GM12878 (cell line): ENCODE results near the gene TMEM174.

ENCODE experiments used
- CBFB ChIP-seq: IDR thresholded peaks from 2 replicates; pipeline ENCODE4 v1.6.1; 2016; ENCODE audit warnings: antibody characterized with exemption, low read depth
- FOXM1 ChIP-seq: IDR thresholded peaks from 2 replicates; pipeline ENCODE4 v1.6.1; 2012; ENCODE audit warnings: low read depth, mild to moderate bottlenecking, inconsistent platforms, low read length, moderate library complexity
- MYC ChIP-seq: IDR thresholded peaks from 2 replicates; pipeline ENCODE4 v1.6.1; 2011; ENCODE audit warnings: mild to moderate bottlenecking, low read length, moderate library complexity, inconsistent platforms; ENCODE audit not compliant: insufficient read depth, insufficient replicate concordance, insufficient read length, severe bottlenecking
- PKNOX1 ChIP-seq: fragments of 450-650 bp; IDR thresholded peaks from 2 replicates; pipeline ENCODE4 v1.6.1; 2016; ENCODE audit warnings: mild to moderate bottlenecking
- USF1 ChIP-seq: IDR thresholded peaks from 2 replicates; pipeline ENCODE4 v1.6.1; 2011; ENCODE audit warnings: borderline replicate concordance, low read depth, mild to moderate bottlenecking, moderate library complexity, mixed read lengths, low read length; ENCODE audit not compliant: insufficient read depth; ENCODE audit errors: extremely low read length
- ZNF24 ChIP-seq: fragments of 450-650 bp; IDR thresholded peaks from 2 replicates; pipeline ENCODE4 v1.6.1; 2017; ENCODE audit warnings: antibody characterized with exemption, mild to moderate bottlenecking

- TF ChIP-seq ZNF24 = no peak
- no peak for TF ChIP-seq CBFB
- no peak for TF ChIP-seq USF1
- no peak for TF ChIP-seq MYC
- TF ChIP-seq PKNOX1 = no peak
- no peak for TF ChIP-seq FOXM1
These were observed 23.5 kb upstream of the TMEM174 start for GRCh38 chr5:73149540-73149939.
